ENCODE results near the gene NDUFS6. TPM values are rescaled to one million over a fixed set of nuclear protein-coding genes. Genes with fewer than 3 reads are reported as not detected.

Gene NDUFS6
- total and polyA plus RNA-seq, 2 of the 8 experiments (the other 6 are each of a cell fraction or from before 2014, with no cell fraction given): 72.7 to 191 TPM

GRCh38 chr5:1860021-1860610 lies 58.9 kb downstream of the NDUFS6 start (continued):
- TF ChIP-seq CHD7 (IDR thresholded peaks at IDR 0.05; ENCODE audit: insufficient replicate concordance, low read length) (no peak), POU5F1 (IDR thresholded peaks at IDR 0.05; ENCODE audit: low read depth, low read length) (no peak), ZNF274 (IDR thresholded peaks at IDR 0.05; ENCODE audit: borderline replicate concordance, extremely low read depth, low read length) (no peak), CBX5 (IDR thresholded peaks at IDR 0.05; ENCODE audit: low read depth, low read length) (no peak), KDM4A (IDR thresholded peaks at IDR 0.05; ENCODE audit: low read depth, low read length, severe bottlenecking) (no peak), SIRT6 (IDR thresholded peaks at IDR 0.05; ENCODE audit: low read length) (no peak), SRF (IDR thresholded peaks at IDR 0.05; ENCODE audit: low read depth, low read length) (no peak), HDAC2 (IDR thresholded peaks at IDR 0.05; ENCODE audit: borderline replicate concordance in 1 of 2, low read depth in 2 of 2, low read length in 2 of 2) (no peak), GABPA (IDR thresholded peaks at IDR 0.05; ENCODE audit: borderline replicate concordance, insufficient read depth, low read length) (no peak), GTF2F1 (IDR thresholded peaks at IDR 0.05; ENCODE audit: borderline replicate concordance, low read depth, low read length) (no peak)
